GM23248 (cell line): Measurements from ENCODE around the gene SND1.

Experiments used
- EZH2 ChIP-seq: fragments of 200-600 bp; sonication (generic); IDR thresholded peaks from 2 replicates; pipeline ENCODE4 v1.6.1; 2018; ENCODE audit warnings: antibody characterized with exemption, mild to moderate bottlenecking; ENCODE audit not compliant: insufficient read depth, poor library complexity, severe bottlenecking
- EZH2phosphoT487 ChIP-seq: fragments of 200-600 bp; sonication (generic); IDR thresholded peaks from 2 replicates; pipeline ENCODE4 v1.6.1; 2018; ENCODE audit warnings: antibody characterized with exemption, moderate library complexity, mild to moderate bottlenecking, low read depth; ENCODE audit not compliant: insufficient read depth

DNA sequence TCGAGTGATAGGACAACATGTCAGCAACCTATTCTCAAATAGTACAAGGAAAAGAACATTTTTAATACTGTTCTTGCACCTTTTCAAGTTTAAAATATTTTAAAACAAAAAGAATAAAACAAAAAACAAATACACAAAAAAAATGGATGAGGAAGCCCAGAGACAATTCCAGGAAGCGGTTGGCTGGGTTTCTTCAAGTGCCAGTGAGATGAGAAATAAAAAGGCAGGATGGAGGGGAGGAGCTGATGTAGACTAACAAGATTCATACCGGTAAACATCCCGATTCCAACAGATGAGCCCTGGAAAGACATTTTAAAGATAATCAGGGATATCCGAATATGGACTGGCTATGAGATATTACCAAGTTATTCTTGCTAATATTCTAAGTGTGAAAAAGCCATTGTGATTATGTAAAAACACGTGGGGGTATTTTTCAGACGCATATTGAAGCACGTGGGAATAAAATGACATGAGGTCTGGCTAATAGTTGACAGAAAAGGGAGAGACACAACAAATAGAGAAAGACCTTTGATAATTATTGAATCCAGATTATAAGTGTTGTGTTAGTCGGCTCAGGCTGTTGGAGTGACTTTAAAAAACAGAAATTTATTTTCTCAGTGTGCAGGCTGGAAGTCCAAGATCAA lies 480.6 kb downstream of the SND1 start:
- TF ChIP-seq EZH2phosphoT487 (no peak), EZH2 (no peak)
